Activated T-helper 9 cell treated with anti-CD3 and anti-CD28 coated beads, Interleukin-2, amount 50 U/mL, for 16 hours (primary cell): ENCODE data around the gene TOGARAM2.
"Not testable (repeated sequence)": the region's sequence is repeated elsewhere in the genome, so short reads cannot be mapped to it uniquely, and the experiment has no call there.

ENCODE experiments used
- DNase-seq: peaks from one replicate; pipeline ENCODE4 v3.0.0-alpha.2; 2020; ENCODE audit warnings: low read depth

Gene TOGARAM2

DNA sequence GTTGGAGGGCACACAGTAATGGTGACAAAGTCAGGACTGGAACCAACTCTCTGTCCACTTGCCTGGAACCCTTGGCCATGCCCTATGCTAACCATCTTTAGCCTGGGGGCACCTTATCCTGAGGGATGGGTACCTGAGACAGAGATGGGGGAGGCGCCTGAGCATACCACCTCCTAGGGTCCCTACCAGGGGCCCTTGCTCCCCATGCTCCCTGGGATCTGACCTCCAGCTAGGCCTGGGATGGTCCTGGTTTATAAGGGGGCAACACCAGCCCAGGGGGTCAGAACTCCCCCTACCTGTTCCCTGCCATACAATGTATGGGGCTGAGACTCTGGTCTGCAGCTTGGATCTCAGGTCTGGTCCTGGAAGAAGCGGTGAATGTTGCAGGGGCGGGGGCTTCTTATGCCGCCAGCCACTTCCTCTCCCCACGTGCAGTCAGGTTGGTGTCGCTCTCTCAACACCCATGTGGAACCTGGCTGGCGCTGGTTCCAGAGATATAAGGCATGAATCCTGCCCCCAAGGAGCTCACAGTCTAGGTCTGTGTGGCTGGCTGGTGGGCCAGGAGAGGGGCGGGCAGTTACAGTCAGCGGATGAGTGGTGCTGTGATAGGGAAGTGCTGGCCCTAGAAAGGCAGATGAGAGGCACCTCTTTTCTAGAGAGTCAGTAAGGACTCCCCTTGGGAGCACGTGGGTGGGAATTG, 3.8 kb upstream of the TOGARAM2 start:
- no peak for DNase-seq

DNA sequence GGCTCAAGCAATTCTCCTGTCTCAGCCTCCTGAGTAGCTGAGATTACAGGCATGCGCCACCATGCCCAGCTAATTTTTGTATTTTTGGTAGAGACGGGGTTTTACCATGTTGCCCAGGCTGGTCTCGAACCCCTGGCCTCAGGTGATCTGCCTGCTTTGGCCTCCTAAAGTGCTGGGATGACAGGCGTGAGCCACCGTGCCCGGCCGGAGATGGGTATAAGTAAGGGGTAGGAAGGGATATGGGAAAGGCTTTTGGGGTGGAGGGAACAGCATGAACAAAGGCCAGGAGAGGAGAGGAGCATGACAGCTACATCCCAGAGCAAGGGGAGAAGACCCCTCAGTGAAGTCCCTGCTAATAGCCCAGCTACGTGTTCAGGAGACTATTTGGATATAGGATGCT, 3.1 kb upstream of the TOGARAM2 start:
- not testable (repeated sequence) for DNase-seq

DNA sequence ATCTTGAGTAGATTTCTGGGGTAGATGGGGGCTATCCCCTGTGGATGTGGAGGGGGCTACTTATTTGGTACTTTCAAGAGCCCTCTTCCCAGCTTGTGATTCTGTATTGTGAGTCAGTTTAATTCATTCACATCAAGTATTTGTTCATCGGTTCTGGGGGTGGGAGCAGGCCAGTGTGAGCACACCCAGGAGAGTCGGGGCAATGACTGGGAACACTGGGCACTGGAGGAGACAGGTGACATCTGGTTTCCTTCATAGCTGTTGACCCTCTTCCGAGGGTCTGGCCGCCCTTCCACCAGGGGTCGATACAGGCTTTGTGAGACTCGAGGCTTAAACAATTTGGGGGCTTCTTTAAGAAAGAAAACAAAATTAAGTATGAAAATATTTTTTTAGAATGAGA, 2.5 kb upstream of the TOGARAM2 start:
- DNase-seq, result no peak

DNA sequence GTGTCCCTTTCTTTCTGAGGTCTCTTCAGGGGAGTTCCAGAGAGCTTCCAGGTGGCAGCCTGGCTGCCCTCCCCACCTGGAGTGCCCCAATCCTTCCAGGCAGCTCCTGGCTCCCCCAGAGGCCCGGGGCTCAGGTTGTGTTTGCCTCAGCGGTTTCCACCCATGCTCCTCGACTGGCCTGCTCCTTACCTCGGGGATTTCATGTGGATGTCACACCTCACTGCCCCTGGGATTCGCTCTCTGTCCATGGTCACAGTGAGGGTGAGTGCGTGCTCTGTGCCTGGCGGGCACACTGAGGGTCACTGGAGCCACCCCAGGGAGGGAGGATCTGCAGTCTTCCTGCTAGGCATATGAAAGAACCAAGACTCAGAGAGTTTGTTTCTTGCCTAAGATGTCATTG, 2.1 kb upstream of the TOGARAM2 start:
- DNase-seq, result no peak

DNA sequence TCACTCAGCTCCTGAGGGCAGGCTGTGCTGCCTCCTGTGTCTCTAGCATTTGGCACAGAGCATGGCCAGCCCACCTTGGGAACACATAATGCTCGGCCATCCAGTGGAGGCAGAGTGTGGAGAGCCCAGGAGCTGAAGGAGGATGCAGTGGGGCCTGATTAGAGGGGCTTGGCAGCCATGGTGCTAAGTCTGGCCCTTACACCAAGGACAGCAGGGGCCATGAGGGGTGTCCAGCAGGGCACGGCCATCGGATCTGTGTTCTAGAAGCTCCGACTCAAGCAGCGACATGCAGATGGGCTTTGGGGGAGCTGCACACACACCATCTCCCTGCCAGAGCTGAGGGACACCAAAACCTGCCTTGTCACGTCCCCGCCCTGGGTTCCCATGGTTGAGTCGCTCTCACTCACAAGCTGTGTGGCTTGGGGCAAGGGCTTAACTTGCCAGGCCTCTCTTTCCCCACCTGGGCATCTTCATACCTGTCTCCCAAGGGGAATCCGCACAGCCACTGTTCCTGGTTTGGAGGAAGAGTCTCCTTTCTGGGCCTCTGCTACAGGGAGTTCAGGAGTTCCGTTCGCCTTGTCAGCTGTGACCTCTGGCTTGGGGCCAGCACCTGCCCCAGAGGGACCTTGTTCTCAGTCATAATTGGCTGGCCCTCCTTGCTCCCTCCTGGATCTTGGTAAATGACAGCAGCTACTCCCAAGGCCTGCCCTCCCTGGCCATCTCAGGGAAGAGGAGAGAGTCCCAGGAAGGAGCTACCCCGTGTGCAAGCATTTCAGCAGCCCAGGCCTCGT, 1.3 kb upstream of the TOGARAM2 start:
- DNase-seq, result no peak

DNA sequence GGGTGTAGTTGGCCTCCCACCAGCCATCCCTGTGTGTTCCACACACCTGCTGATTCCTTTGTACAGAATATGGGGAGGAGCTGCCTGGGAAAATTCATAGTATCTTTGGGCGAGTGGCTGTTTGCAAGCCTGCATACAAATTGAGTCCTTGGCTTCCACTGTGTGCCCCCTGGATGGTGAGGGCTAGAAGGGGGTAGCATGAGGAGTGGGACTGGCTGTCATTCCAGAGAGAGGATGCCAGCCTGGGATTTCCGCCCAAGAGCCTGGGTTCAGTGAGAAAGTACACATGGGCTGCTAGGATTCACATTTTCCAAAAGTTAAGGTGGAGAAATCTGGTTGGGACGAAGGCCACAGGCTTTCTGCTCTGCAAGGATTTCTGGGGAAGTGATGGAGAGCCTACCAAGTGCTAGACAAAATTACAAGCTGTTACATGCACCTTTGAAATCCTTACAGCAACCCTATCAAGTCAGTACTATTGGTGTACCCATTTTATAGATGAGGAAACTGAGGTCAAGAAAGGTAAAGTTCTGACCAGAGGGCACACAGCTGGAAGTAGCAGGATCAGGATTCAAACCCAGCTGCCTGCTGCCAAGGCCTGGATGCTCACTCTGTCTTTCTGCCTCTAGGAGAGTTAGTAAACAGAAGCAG, 606 bp upstream of the TOGARAM2 start:
- no peak for DNase-seq

DNA sequence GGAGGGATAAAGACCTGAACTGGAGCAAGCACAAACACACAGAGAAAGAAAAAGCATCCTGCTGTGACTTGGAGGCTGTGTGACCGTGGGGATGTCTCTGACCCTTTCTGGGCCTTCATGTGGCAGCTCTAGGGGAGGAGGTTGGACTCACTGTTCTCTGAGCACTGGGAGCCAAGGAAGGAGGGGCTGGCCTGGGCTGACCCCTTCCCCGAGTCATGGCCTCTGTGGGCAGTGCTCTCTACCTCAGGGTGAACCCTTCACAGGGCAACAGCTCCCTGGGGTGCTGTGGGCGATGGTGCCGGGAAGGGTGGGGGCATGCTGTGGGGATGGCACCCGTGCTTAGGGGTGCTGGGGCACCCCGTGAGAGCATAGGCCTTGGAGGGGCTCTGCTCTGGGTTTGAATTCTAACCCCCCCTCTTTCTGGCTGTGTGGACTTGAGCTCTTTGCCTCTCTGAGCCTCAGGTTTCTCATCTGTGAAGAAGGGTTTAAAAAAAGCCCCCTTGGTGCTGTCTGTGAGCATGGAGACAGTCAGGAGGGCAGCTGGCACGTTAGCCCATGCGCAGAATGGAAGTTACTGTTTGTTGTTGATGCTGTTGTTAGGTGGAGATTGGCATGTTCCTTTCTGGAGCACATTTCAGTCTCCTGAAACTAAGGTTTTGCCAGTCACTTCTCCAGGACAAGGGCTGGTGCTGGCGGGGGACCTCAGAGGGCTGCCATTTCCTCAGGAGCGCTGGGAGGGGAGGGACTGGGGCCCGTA, 700 bp downstream of the TOGARAM2 start:
- DNase-seq, result no peak

DNA sequence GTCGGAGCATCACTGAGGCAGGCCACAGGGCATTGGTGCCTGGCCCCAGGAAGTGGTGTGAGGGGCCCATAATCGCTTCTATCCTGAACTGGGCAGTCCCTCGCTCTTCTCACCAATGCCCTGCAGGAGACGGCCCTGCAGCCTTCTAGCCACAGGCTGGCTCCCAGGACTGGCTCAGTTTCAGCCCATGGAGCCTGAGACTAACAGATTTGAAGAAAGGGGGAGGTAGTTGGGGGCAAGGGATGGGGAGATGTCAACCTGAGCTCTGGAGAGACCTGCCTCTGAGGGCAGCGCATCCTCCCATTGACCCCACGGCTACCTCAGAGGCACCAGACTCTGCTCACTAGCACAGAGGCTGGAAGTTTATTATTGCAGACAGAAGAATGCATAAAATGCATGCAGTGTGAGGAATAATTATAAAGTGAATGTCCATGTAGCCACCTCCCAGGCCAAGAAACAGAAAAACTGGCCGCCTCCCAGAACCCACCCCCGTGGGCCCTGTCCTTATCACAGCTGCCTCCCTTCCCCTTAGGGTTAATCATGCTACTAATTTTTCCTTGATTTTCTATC, 1.4 kb downstream of the TOGARAM2 start:
- no peak for DNase-seq

DNA sequence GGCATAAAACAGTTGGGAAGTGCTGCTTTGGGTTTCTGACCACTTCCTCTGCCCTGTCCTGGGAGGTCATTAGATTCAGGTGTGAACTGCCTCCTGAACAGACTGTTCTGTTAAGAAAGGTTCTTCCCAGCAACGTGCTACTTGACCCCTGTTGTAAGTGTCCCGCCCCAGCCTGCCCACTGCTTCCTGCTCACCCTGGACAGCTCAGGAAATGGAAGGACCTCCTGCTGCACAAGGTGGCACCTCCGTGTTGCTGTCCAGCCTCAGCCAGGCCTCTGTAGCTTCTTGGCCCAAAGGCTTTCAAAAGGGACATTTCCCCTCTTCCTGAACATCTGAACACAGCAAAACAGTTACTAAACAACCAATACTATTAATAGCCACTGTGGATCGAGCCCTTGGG, 5.3 kb downstream of the TOGARAM2 start:
- no peak for DNase-seq

DNA sequence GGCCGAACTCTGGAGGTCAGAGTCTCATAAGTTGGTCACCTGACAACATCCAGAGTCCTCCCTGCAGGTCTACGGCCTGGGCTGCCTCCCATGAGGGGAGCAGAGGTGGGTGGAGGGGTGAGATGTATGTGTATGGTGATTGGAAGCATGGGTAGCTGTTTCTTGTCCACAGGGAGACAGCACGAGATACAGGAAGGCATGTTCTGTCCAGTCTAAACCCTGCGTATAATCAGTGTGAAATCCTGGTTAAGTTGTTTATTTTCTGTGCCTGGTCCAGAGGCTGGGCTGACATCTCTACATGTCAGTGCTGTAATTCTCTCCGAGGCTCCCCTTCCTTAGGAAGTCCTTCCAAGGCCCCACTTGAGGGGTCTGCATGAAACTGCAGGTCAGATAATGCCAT, 8.9 kb downstream of the TOGARAM2 start:
- DNase-seq, result no peak

DNA sequence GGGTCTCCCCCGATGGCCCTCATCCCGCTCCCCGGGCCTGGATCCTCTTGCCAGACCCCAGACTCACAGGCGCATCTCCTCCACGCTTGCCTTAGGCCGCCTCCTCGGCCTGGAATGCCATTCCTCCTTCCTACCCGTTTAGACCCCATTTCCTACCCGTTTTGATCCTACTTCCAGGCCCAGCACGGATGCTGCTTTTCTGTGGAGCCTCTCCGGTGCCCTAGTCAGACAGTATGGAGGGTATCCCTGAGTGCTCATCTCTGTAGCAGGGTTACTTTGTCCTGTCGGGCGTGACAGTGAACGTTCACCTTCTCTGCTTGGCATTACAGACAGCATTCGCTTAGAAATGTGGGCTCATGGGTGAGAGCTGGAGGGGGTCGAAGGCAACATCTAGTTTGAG, 9.3 kb downstream of the TOGARAM2 start:
- no peak for DNase-seq

DNA sequence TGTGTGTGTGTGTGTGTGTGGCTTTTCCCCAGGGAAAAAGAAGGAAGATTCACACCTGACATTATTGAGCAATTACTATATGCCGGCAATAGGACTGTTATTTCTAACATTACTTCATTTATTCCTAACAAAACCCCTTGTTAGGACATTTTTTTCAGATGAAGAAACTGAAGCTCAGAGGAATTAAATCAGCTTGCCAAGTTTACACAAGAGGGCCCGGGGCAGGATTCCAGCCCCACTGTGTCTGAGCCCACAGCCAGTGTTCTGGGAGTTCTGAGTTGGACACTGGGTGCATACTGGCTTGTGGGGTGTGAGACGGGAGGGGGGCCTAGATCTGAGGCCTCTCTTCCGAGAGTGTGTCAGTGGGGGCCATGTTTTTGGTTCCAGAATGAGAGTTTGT, 9.9 kb downstream of the TOGARAM2 start:
- no peak for DNase-seq

DNA sequence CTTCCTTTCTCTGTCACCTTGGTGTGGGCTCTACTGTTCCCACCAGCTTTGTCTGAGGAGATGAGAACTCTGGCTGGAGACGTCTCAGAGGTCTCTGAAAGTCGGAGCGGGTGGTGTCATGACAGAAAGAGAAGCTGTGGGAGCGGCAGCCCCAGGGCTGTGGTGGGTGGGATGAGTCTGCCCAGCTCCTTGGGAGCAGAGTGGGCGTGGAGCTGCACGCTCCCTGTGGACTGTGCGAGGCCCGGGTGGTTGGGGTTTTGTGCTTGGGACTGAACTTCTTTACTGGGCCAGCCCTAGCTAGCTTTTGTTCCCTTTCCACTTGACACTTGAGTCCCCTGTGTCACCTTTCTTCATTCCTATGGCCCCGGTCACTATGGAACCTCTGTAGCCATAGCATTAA, 10.4 kb downstream of the TOGARAM2 start:
- no peak for DNase-seq

DNA sequence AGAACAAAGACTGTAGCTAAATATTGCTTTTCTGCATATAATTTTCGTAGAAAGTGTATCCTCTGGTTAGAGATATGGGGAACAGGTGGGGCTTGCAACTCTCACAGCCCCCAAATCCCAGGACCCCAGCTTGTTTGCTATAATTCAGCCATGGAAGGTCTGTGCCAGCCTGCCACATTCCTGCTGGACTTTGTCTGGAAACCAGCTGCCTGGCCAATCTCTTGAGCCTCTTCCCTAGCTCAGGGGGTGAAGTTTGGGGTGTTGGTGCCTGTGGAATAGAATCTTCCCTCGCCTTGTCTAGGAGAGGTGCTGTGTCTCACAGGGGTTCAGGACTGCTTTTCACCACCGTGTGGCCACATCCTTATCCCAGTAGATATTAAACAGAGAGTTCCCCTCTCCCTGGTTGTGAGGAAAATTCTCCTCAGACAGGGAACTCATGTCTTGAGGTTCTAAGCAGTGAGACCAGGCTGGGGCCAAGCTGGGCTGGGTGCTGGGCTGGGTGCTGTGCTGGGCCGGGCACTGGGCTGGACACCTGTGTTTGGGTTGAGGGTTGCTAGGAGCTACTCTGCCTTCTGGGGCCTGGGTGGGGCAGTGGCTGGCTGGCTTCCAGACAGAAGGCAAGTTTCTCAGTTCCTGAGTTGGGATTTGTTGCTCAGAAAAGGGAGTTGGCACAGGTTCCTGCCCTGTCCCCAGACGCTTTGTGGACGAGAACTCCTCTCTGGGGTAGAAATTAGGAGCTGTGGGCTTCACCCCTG, 12.3 kb downstream of the TOGARAM2 start:
- no peak for DNase-seq

DNA sequence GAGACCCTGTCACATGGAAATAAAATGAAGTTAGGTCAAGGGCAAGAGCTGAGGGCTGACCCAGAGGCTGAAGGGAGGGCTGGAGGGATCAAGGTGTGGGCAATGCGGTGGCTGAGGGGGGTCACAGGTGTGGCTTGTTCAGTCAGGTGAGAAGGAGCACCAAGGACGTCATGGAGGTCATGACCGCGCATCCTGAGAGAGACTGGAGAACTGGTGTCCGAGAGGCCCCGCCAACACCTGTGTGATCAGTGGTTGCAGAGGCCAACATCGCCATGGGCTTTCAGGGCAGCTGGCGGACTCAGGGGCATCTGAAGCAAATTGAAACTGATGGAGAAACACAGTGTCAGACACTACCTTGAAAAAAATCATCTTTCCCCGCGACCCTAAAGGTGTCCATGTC, 13.0 kb downstream of the TOGARAM2 start:
- DNase-seq, result no peak

DNA sequence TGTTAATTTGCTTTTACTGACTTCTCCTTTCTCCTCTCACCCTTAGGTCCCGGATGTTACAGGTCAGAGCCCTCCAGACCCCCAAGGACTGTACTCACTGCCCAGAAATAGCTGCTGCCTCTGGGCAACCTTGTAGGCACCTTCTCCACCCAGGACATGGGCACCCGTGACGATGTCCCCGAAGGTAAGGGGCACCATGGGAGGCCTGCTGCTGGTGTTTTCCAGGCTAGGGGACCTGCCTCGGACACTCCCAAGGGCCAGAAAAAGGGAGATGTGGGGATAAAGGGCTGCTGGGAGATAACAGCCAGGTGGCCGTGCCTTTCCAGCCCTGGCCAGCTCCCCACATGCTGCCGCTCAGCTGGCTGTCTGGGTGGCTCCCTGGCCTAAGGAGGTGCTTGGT, 13.6 kb downstream of the TOGARAM2 start:
- no peak for DNase-seq

DNA sequence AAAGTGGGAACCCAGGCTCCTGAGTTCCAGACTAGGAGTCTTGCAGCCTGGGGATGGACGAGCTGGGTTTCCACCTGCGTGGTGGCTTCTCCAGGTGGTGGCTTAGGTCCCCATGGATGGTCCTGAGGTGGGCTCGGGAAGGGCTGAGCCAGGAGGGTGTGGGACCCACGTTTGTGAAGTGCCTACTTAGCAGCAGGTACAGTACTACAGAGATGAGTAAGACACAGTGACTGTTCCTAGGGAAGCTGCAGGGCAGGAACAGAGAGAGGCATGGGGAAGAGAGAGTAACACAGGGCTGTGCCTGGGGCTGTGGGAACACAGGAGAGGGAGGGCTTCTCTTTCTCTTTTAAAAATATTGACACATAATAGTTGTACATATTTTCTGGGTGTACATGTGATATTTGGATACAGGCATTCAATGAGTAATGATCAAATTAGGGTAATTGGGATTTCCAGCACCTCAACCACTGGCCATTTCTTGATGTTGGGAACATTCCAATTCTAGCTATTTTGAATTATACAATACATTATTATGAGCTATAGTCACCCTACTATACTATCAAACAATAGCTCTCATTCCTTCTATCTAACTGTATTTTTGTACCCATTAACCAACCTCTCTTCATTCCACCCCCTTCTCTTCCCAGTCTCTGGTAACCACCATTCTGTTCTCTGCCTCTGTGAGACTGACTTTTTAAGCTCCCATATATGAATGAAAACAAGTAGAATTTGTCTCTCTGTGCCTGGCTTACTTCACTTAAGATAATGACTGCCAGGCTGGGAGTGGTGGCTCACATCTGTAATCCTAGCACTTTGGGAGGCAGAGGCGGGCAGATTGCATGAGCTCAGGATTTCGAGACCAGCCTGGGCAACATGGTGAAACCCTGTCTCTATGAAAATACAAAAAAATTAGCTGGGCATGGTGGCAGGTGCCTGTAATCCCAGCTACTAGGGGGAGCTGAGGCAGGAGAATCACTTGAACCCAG, 15.0 kb downstream of the TOGARAM2 start:
- no peak for DNase-seq

DNA sequence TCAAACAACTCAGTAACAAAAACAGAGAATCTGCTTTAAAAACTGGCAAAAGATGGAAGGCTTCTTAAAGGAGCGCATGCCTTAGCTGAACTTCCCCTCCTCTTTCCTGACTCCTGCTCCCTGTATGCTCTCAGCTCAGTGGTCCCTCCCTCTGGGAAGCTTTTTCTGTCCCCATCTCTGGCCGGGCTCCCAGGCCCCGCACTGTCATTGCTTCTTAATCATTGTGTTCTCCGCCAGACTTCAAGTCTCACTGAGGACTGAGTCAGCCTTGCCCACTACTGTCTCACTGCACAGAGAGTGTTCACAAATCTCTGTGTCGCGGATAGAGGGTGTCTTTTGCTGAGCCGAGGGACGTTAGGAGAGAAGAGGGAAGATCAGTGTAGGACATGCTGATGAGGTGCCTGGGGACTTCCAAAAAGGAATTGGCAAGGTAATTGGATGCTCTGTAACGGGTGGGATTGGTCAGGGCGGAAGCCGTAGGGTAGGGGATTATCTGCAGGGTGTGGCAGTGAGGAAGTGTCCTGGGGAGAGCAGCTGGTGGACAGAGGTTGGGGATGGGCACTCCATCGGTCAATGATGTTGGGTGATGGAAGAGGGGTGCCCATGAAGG, 16.2 kb downstream of the TOGARAM2 start:
- no peak for DNase-seq

DNA sequence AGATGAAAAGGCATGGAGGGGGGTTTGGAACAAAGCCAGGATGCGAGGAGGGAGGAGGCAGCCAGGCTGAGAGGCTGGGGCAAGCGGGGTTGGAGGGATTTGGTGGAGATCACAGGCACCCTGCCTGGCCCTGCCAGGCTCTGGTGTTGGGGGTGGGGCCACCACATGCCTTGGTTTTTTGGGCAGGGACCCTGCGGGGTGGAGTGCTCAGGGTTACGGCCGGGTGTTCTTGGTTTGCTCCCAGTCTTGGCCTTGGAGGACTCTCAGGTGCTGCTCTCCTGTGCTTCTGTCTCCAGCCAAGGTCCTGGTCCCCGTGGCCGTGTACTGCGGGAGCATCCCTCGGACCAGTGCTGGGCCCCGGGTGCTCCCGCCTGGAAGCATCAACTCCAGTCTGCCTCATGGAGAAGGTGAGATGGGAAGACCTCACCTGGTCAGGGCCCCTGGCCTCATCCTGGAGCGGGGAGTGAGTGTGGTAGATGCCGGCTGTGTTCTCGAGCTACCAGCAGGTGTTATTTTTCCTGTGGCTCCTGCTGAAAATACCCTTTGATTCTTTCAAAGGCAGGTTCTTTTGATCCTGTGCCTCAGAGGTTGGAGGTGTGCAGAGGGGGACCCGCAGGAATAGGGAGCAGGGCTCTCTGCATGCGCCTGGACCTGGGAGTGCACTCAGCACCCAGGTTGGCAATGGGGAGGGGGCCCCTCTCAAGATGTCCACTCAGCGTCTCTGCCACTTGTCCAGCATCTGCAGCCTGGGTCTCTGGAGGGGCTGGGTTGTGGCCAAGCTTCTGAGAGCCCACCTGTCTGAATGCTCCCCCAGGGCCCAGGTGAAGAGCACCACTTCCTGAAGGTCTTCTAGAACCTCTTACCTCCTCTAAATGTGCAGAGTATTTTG, 17.0 kb downstream of the TOGARAM2 start:
- DNase-seq, result no peak
